HG02798 (cell line): ENCODE measurements around the gene GCAT.
A peak's percentile ranks its signal among the peaks of the same experiment; 100 is the strongest.

Experiments used
- ATAC-seq: cut with Tn5 transposase; IDR thresholded peaks from one replicate; pipeline ENCODE4 v1.9.1; 2021; ENCODE audit warnings: mild to moderate bottlenecking; ENCODE audit not compliant: unreplicated experiment, poor library complexity

GCAT gene

DNA sequence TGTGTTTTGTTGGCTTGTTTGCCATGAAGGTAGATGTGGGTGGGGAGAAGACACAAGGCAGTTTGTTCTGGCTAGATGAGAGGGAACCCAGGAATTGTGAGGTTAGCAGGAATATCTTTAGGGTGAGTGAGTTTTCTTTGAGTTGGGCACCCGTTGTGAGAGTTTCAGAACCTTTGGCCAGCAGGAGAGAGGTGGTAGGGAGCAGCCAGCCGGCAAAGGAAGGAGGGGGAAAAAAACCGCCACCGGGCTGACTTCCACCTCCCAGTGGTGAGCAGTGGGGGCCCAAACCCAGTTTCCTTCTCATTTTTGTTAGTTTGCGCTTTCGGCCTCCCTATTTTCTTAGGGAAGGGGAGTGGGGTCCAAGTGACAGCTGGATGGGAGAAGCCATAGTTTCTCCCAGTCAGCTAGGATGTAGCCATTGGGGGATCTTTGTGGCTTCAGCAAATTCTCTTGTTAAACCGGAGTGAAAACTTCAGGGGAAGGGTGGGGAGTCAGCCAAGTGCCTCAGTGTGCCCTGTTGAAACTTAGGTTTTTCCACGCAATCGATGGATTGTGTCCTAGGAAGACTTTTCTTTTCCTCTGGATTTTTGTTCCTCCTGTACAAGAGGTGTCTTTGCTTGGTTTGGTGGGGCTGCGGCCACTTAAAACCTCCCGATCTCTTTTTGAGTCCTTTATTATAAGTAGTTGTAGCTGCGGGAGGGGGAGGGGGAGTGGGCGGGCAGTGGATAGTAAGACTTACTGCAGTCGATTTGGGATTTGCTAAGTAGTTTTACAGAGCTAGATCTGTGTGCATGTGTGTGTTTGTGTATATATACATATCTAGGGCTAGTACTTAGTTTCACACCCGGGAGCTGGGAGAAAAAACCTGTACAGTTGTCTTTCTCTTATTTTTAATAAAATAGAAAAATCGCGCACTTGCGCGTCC is 1.1 kb upstream of the GCAT start:
- no peak for ATAC-seq

DNA sequence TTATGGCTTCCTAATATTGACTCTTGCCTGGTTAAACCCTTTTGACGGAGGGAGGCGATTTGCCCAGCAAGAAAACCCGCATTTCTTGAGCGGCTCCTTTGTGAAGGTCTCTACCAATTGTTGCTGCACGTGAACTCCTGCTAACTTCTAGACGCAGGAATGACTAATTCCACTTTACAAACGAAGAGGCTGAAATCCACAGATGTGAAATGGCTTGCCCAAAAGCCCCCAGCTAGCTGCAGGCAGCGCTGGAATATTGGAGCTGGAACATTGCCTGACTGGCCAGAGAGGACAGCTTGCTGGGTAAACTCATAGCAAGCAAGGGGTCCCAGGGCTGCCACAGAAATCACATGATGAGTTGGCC is 542 bp downstream of the GCAT start:
- no peak for ATAC-seq

GRCh38 chr22:37809672-37810333 is 2.1 kb downstream of the GCAT start:
- ATAC-seq: no peak

DNA sequence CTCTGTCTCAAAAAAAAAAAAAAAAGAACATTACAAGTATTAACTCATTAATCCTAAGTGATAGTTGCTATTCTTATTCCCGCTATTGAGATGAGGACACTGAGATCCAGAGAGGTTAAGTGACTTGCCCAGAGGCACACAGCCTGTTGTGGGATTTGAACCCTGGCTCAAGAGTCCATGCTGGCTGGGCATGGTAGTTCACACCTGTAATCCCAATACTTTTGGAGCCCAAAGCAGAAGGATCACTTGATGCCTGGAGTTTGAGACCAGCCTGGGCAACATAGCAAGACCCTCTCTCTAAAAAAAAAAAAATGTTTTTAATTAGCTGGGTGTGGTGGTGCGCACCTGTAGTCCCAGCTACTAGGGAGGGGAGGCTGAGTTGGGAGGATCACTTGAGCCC is 4.1 kb downstream of the GCAT start:
- ATAC-seq: no peak

- ATAC-seq: no peak
These were observed 5.3 kb downstream of the GCAT start for GRCh38 chr22:37812869-37813678.

DNA sequence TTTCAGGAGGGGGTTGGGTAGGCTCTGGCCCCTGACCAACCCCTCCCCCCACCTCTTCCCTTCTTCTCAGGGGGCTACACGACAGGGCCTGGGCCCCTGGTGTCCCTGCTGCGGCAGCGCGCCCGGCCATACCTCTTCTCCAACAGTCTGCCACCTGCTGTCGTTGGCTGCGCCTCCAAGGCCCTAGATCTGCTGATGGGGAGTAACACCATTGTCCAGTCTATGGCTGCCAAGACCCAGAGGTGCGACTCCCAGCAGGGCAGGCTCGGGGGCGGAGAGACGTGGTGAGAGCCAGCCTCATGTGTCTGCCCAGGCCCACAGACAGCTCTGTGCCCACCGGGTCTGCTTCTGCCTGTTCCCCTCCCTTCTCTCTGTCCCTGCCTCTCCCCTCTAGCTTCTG is 7.9 kb downstream of the GCAT start:
- no peak for ATAC-seq

- ATAC-seq: no peak
These were observed 8.9 kb downstream of the GCAT start for GRCh38 chr22:37816543-37817180.

DNA sequence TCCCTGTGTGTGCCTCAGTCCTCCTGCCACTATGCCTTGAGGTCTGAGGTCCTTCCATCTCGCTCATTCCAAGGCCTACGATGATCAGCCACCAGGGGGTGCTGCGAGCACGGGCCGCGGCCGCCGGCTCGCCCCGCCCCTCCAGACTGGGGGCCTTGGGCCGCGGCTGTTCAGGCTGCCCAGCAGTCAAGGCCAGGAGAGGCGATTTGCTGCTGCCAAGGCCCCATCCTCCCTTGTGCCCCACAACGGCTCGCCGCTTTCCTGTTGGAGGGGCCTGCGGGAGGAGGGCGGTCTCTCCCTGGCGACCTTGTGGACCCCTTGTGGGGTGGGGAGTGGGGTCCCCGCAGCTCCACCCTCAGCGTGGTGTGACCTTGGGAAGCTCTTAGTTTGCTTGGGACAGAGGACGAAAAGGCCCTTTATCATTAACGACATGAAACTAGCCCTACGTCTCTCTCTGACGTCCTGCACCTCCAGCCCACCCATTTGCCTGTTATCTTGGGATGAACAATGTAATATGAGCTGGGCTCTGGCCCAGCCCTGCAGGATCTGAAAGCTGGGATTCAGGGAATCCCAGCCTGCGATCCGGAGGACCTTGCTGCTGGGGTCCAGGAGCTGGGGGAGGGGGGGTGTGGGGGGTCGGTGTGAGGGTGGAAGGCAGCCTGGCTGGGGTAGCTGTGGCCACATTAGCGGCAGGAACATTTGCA is 10.1 kb downstream of the GCAT start:
- ATAC-seq: peak; percentile 66

DNA sequence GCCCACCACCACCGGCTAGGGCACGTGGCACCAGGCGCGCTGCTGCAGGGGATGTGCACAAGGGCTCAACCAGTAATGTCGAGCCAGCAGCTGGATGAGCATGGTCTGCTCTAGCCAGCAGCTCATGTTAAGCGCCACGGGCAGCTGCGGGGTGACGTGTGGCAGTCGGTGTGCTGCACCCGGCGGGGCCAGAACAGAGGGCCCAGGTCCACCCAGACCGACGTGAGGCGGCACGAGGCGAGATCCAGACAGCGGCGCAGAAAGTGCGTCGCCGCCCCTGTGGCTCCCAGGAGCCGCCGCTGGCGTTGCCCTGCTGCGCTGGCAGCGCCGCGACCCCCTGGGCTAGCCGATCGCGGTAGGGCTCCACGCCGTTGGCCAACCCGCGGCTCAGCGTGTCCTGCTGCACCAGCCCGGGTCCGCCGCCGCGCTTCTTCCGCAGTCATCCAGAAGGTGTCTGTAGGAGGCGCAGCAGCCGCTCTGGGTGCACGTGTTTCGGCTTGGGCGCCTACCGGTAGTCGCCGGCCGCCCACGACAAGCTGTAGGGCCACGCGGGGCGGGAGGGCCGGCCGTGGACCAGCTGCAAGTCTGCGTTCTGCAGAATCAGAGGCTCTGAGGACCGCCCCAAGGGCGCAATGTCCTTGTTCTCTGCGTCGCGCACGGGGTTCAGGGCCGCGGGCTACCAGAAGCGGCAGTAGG is 10.8 kb downstream of the GCAT start:
- no peak for ATAC-seq

DNA sequence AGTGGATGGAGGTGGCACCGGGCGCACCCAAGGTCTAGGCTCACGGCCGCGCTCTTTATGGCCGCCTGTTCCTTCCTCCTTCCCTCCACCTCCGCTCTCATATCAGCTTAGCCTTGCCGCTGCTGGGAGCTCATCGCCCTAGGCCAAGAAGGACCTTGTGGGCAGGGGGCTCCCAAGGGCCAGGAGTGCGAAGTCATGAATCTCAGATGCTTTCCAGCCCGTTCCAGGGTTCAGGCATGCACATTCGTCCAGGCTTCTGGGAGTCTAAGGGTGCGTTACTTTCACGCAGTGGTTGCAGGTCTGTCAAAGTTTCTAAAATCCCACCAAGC is 11.3 kb downstream of the GCAT start:
- no peak for ATAC-seq

GRCh38 chr22:37820350-37820749 is 12.6 kb downstream of the GCAT start:
- no peak for ATAC-seq

DNA sequence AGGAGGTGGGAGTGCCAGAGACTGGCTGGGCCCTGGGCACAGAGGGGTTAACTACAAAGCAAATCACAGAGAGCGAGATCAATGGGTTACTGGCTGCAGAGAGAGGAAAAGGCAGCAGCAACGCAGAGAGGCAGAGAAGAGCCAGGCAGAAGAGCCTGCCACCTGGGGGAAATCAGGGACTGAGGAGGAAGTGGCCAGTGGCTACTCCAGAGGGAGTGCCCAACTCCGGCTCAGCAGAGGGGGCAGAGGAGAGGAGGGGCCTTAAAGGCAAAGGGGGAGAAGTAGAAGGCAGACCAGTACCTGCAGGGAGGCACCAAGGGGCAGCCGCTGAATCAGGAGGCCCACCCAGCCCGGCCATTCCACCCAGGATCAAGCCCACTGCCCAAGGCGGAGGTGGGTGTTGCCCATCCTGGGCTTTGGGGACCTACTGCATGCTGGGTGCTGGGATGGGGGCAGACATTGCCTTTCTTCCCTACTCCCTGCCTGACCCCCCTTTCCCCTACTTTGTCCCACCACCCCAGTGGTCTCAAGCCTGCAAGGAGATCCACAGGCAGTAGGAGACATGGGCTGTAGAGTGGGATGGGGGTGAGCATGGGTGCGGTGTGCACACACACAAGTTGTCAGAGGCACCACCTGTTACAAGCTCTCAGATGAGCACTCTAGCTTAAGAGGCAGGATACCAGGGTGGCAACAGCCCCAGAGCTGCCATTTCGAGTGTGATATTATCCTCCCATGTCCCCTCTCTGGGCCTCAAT is 14.5 kb downstream of the GCAT start:
- no peak for ATAC-seq

- ATAC-seq: no peak
These were observed 15.6 kb downstream of the GCAT start, which contains the start of gene GALR3 for GRCh38 chr22:37823134-37823985. Gene GALR3, plus strand, starts transcription at chr22:37823382. Its CDS starts 25 bp downstream, at chr22:37823407.

DNA sequence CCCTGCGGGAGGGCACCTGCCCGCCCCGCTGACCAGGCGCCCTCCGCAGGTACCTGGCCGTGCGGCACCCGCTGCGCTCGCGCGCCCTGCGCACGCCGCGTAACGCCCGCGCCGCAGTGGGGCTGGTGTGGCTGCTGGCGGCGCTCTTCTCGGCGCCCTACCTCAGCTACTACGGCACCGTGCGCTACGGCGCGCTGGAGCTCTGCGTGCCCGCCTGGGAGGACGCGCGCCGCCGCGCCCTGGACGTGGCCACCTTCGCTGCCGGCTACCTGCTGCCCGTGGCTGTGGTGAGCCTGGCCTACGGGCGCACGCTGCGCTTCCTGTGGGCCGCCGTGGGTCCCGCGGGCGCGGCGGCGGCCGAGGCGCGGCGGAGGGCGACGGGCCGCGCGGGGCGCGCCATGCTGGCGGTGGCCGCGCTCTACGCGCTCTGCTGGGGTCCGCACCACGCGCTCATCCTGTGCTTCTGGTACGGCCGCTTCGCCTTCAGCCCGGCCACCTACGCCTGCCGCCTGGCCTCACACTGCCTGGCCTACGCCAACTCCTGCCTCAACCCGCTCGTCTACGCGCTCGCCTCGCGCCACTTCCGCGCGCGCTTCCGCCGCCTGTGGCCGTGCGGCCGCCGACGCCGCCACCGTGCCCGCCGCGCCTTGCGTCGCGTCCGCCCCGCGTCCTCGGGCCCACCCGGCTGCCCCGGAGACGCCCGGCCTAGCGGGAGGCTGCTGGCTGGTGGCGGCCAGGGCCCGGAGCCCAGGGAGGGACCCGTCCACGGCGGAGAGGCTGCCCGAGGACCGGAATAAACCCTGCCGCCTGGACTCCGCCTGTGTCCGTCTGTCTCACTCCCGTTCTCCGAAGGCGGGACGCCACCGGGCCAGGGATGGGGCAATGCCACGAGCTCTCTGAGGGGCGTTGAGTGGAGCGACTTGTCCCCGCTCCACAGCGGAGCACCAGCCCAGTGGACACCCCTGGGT is 17.2 kb downstream of the GCAT start:
- ATAC-seq: no peak

DNA sequence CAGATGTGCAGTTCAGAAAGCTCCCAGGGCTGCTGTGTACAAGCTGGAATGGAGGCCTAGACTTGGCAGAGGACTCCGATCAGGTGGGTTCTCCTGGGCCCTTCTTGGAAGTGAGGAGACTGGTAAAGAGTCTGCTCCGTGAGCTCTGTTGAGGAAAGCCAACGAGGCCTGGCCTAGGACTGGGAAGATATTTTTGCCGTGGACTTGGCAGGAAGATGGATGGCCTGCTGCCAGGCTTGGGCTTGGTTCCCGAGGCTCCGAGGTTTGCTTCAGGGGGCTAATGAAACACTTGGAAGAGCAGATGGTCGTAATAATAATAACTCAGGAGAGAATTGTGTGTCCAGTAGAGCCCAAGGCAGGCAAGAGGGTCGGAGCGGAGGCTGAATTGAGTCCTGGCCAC is 19.3 kb downstream of the GCAT start:
- no peak for ATAC-seq

GRCh38 chr22:37830093-37830842 is 22.5 kb downstream of the GCAT start:
- ATAC-seq: no peak
